ENCODE results near the gene ABHD17A. TPM values are rescaled to one million over a fixed set of nuclear protein-coding genes. Genes with fewer than 3 reads are reported as not detected.

Gene ABHD17A
- total RNA-seq, 6 experiments from 2014 or later = 20.4 to 49.5 (median 23.5) TPM

- Histone ChIP-seq H3K9me3 (no peaks in the 10 kb centered on the region), H3K4me1 (peaks cover 0 to 16% (median under 1%) of the 10 kb centered on the region in 4 donors), H3K4me3 (no peak overlapping the region), H3K27ac (peak overlapping the region in 1 of 3 donors; percentile 4), H3K27me3 (no peaks in the 10 kb centered on the region), H3K36me3 (no peaks in the 10 kb centered on the region)
- ATAC-seq (no peak), DNase-seq (no peak)
- intact Hi-C loops (cut with DNase I) = no loop called here
- WGBS (ENCODE audit: insufficient coverage, low coverage, low lambda C conversion rate, missing lambda C conversion rate) = 50% methylated on average over 1 of the region's 6 CpGs
- no peak for TF ChIP-seq POLR2A (IDR thresholded peaks at IDR 0.05)
- no peak for TF ChIP-seq CTCF (IDR thresholded peaks at IDR 0.05)
These were observed 17.6 kb upstream of the ABHD17A start for GRCh38 chr19:1902923-1903322.

GRCh38 chr19:1901940-1902404 lies 16.7 kb upstream of the ABHD17A start:
- peak in 3 of 4 donors; percentile 24 to 36 (median 31) for ATAC-seq

GRCh38 chr19:1896508-1896907 lies 11.2 kb upstream of the ABHD17A start:
- intact Hi-C loops (cut with DNase I) = no loop called here
- DNase-seq (peak in 1 of 3 donors; percentile 19), ATAC-seq (no peak)
- TF ChIP-seq POLR2A (IDR thresholded peaks at IDR 0.05) (no peak), CTCF (IDR thresholded peaks at IDR 0.05) (no peak)
- Histone ChIP-seq H3K4me1 (peaks cover 0 to 6% (median 1%) of the 10 kb centered on the region in 4 donors), H3K9me3 (no peaks in the 10 kb centered on the region), H3K4me3 (no peak overlapping the region), H3K27ac (no peak overlapping the region), H3K36me3 (no peaks in the 10 kb centered on the region), H3K27me3 (no peaks in the 10 kb centered on the region)
- 64% methylated on average over 6 of the region's 13 CpGs for WGBS (ENCODE audit: insufficient coverage, low coverage, low lambda C conversion rate, missing lambda C conversion rate)

More at GRCh38 chr19:1901940-1902404, 16.7 kb upstream of the ABHD17A start:
- Histone ChIP-seq H3K4me1 (peaks cover 0 to 20% (median 1%) of the 10 kb centered on the region in 4 donors), H3K9me3 (no peaks in the 10 kb centered on the region), H3K4me3 (no peak overlapping the region), H3K36me3 (no peaks in the 10 kb centered on the region), H3K27me3 (no peaks in the 10 kb centered on the region), H3K27ac (peak overlapping the region in 2 of 3 donors; percentile 69 to 70)
- intact Hi-C loops (cut with DNase I) = no loop called here
- 51% methylated on average over 15 of the region's 16 CpGs for WGBS (ENCODE audit: insufficient coverage, low coverage, low lambda C conversion rate, missing lambda C conversion rate)
- TF ChIP-seq CTCF (IDR thresholded peaks at IDR 0.05) = no peak
- peak; percentile 26 for TF ChIP-seq POLR2A (IDR thresholded peaks at IDR 0.05)
- DNase-seq = peak; percentile 75 to 84 (median 84)

GRCh38 chr19:1893791-1894190 lies 8.5 kb upstream of the ABHD17A start:
- TF ChIP-seq POLR2A (IDR thresholded peaks at IDR 0.05) (no peak), CTCF (IDR thresholded peaks at IDR 0.05) (no peak)
- intact Hi-C loops (cut with DNase I) = no loop called here
- H3K27ac ChIP-seq = no peak overlapping the region
- ATAC-seq = no peak
- H3K4me1 ChIP-seq = peaks cover 0 to 6% (median 1%) of the 10 kb centered on the region in 4 donors
- no peaks in the 10 kb centered on the region for H3K9me3 ChIP-seq
- no peaks in the 10 kb centered on the region for H3K36me3 ChIP-seq
- WGBS (ENCODE audit: insufficient coverage, low coverage, low lambda C conversion rate, missing lambda C conversion rate) = 83% methylated on average over 17 of the region's 17 CpGs
- DNase-seq = no peak
- no peak overlapping the region for H3K4me3 ChIP-seq
- no peaks in the 10 kb centered on the region for H3K27me3 ChIP-seq
